Keratinocyte (primary cell): Measurements from ENCODE around the gene CDKN2C. TPM values are rescaled to one million over a fixed set of nuclear protein-coding genes. Genes with fewer than 3 reads are reported as not detected.

Experiments
- DNase-seq: peaks from one replicate; pipeline ENCODE4 v3.0.0-alpha.2; 2011; ENCODE audit warnings: low read depth, missing footprints, low spot score
- FAIRE-seq: peaks from 2 replicates; lab custom pipeline; 2011; peaks lifted over from hg19 to GRCh38; lab: Jason Lieb, UNC
- H2AFZ ChIP-seq: 2 replicates; pipeline ENCODE4 v1.6.0; 2012; ENCODE audit warnings: low read length, control low read depth, inconsistent platforms; ENCODE audit not compliant: control insufficient read depth
- H3K27ac ChIP-seq: 2 replicates; pipeline ENCODE4 v1.5.1; 2011; ENCODE audit warnings: low read length; ENCODE audit not compliant: control insufficient read depth, insufficient read depth
- H3K27me3 ChIP-seq: 3 replicates; pipeline ENCODE4 v1.6.0; 2011; ENCODE audit warnings: low read length; ENCODE audit not compliant: control insufficient read depth, insufficient read depth; ENCODE audit errors: extremely low read depth
- H3K36me3 ChIP-seq, 2 experiments: 2 replicates in 1 of 2; 3 replicates in 1 of 2; pipeline ENCODE4 v1.5.1; 2011; ENCODE audit warnings: low read length in 2 of 2, mild to moderate bottlenecking in 1 of 2; ENCODE audit not compliant: control insufficient read depth in 2 of 2, insufficient read depth in 2 of 2; ENCODE audit errors: extremely low read depth in 1 of 2
- H3K4me1 ChIP-seq: 3 replicates; pipeline ENCODE4 v1.5.1; 2011; ENCODE audit warnings: low read length; ENCODE audit not compliant: control insufficient read depth, insufficient read depth; ENCODE audit errors: extremely low read depth
- H3K4me2 ChIP-seq: 3 replicates; pipeline ENCODE4 v1.6.0; 2011; ENCODE audit warnings: low read depth, low read length; ENCODE audit not compliant: control insufficient read depth, insufficient read depth; ENCODE audit errors: extremely low read depth
- H3K4me3 ChIP-seq, 3 experiments: fragments of 200-600 bp in 1 of 3; sonication (generic) in 1 of 3; 2 replicates in 2 of 3; 3 replicates in 1 of 3; pipeline ENCODE4 v1.5.1; 2011 to 2016; ENCODE audit warnings: low read length in 3 of 3, mild to moderate bottlenecking in 3 of 3, control low read depth in 2 of 3, inconsistent platforms in 1 of 3, low read depth in 1 of 3, mixed read lengths in 1 of 3, mixed run types in 1 of 3, moderate library complexity in 1 of 3; ENCODE audit not compliant: control insufficient read depth in 2 of 3, insufficient read depth in 2 of 3; ENCODE audit errors: extremely low read depth in 1 of 3
- H3K79me2 ChIP-seq: 2 replicates; pipeline ENCODE4 v1.6.0; 2012; ENCODE audit warnings: low read length; ENCODE audit not compliant: control insufficient read depth, insufficient read depth
- H3K9ac ChIP-seq: 3 replicates; pipeline ENCODE4 v1.6.0; 2011; ENCODE audit warnings: low read length; ENCODE audit not compliant: control insufficient read depth, insufficient read depth; ENCODE audit errors: extremely low read depth
- H3K9me1 ChIP-seq: 3 replicates; pipeline ENCODE4 v1.6.0; 2011; ENCODE audit warnings: low read length; ENCODE audit not compliant: control insufficient read depth, insufficient read depth; ENCODE audit errors: extremely low read depth
- H3K9me3 ChIP-seq: 2 replicates; pipeline ENCODE4 v1.5.1; 2012; ENCODE audit warnings: low read depth, low read length; ENCODE audit not compliant: control insufficient read depth
- H4K20me1 ChIP-seq: 3 replicates; pipeline ENCODE4 v1.6.0; 2011; ENCODE audit warnings: low read length; ENCODE audit not compliant: control insufficient read depth, insufficient read depth; ENCODE audit errors: extremely low read depth
- CTCF ChIP-seq, 3 experiments: IDR thresholded peaks in 1 of 3; conservative IDR thresholded peaks in 1 of 3; optimal IDR thresholded peaks in 1 of 3; 2 replicates in 2 of 3; 3 replicates in 1 of 3; pipeline versions ENCODE3 to v1.5.1; 2011; ENCODE audit warnings: low read length in 3 of 3, mild to moderate bottlenecking in 3 of 3, moderate library complexity in 2 of 3, control low read depth in 1 of 3, inconsistent platforms in 1 of 3; ENCODE audit not compliant: insufficient read depth in 2 of 3; ENCODE audit errors: extremely low read depth in 1 of 3
- EZH2 ChIP-seq: IDR thresholded peaks from one replicate; pipeline ENCODE4 v1.6.1; 2012; ENCODE audit warnings: inconsistent platforms, mild to moderate bottlenecking, low read length, moderate library complexity
- dilution Hi-C: fragments of 300-500 bp; cut with MboI; formaldehyde crosslinking; loops from one replicate; pipeline ENCODE4 v1.7.0; 2020; ENCODE audit warnings: low sequenced_read_pairs; ENCODE audit not compliant: extremely low pct_ligation_motif_present
- polyA plus RNA-seq, 5 experiments: library from polyadenylated mRNA; depleted of rRNA in 3 of 5; stranded (reverse) in 3 of 5; stranded (forward) in 1 of 5; unstranded in 1 of 5; fragments of >200 nt; gene quantifications; 1 replicate in 1 of 5; 2 replicates in 3 of 5; 3 replicates in 1 of 5; pipeline versions ENCODE4 v1.2.1 to v1.2.3, GENCODE V29; 2011 to 2012; ENCODE audit warnings: missing spikeins in 2 of 5, low read depth in 1 of 5, low replicate concordance in 1 of 5

The CDKN2C gene
- polyA plus RNA-seq, 1 donor (not counting 4 experiments of a cell fraction or from before 2014, with no cell fraction given) = 1.3 TPM

- no peak for FAIRE-seq
These were observed 4.5 kb downstream of the CDKN2C start for GRCh38 chr1:50974618-50974935.

GRCh38 chr1:50975436-50975835 lies 5.4 kb downstream of the CDKN2C start:
- FAIRE-seq = no peak
- no peaks in the 10 kb centered on the region for H4K20me1 ChIP-seq
- TF ChIP-seq EZH2 (no peak), CTCF (optimal IDR thresholded peaks at IDR 0.05 in 1 of 3, IDR thresholded peaks at IDR 0.05 in 1 of 3, conservative IDR thresholded peaks at IDR 0.05 in 1 of 3; ENCODE audit: extremely low read depth in 1 of 3, insufficient read depth in 2 of 3, low read length in 3 of 3) (no peak)
- H3K36me3 ChIP-seq = no peaks in the 10 kb centered on the region
- no peak overlapping the region for H3K9ac ChIP-seq
- no peak for DNase-seq
- no peak overlapping the region for H3K27ac ChIP-seq
- no peak overlapping the region for H3K4me3 ChIP-seq
- H2AFZ ChIP-seq = no peak overlapping the region
- peaks cover 19% of the 10 kb centered on the region for H3K4me1 ChIP-seq
- no peaks in the 10 kb centered on the region for H3K27me3 ChIP-seq
- no peaks in the 10 kb centered on the region for H3K9me1 ChIP-seq
- H3K4me2 ChIP-seq = no peak overlapping the region
- no peaks in the 10 kb centered on the region for H3K9me3 ChIP-seq
- H3K79me2 ChIP-seq = peaks cover 4% of the 10 kb centered on the region
- dilution Hi-C loops = no loop called here

More at GRCh38 chr1:50974618-50974935, 4.5 kb downstream of the CDKN2C start:
- Histone ChIP-seq H3K27me3 (no peaks in the 10 kb centered on the region), H3K9me3 (no peaks in the 10 kb centered on the region), H3K36me3 (no peaks in the 10 kb centered on the region), H2AFZ (peak overlapping the region; percentile 38), H4K20me1 (no peaks in the 10 kb centered on the region), H3K4me1 (peaks cover 19% of the 10 kb centered on the region), H3K79me2 (peaks cover 4% of the 10 kb centered on the region), H3K9me1 (no peaks in the 10 kb centered on the region), H3K9ac (no peak overlapping the region), H3K27ac (no peak overlapping the region), H3K4me2 (no peak overlapping the region), H3K4me3 (no peak overlapping the region)
- no peak for DNase-seq
- TF ChIP-seq CTCF (optimal IDR thresholded peaks at IDR 0.05 in 1 of 3, IDR thresholded peaks at IDR 0.05 in 1 of 3, conservative IDR thresholded peaks at IDR 0.05 in 1 of 3; ENCODE audit: extremely low read depth in 1 of 3, insufficient read depth in 2 of 3, low read length in 3 of 3) (no peak), EZH2 (no peak)
- dilution Hi-C loops = no loop called here
